ENCODE results near the gene CDC42EP2. TPM values are rescaled to one million over a fixed set of nuclear protein-coding genes. Genes with fewer than 3 reads are reported as not detected.

The CDC42EP2 gene
- total and polyA plus RNA-seq, 2 donors (not counting 3 experiments of a cell fraction or from before 2014, with no cell fraction given): 23.9 to 26.4 TPM

DNA sequence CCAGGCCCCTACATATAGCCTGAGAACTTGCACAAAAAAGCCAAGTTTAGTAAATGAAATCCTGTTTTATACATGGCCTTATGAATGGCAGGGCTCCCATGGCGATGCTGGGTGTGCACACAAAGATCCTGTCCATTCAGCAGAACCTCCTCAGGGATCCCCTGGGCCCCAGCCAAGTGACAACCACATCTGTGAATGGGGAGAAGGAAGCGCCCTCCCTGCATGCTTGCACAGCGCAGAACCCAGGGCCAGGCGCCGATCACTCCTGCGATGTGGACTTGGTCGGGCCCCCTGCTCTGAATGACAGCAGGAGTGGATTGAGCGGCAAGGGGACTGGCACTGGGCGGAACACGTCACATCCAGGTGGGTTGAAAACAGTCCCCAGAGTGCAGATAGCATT, 4.5 kb upstream of the CDC42EP2 start:
- dilution Hi-C loops (cut with MboI; ENCODE audit: extremely low pct_ligation_motif_present, low sequenced_read_pairs) (no loop called here), intact Hi-C loops (cut with micrococcal nuclease) (no loop called here)
- H3K79me2 ChIP-seq (ENCODE audit: control insufficient read depth, insufficient read depth, low read length): peaks cover 15% of the 10 kb centered on the region
- no peak for FAIRE-seq
- H3K36me3 ChIP-seq (ENCODE audit: control insufficient read depth in 2 of 2, extremely low read depth in 1 of 2, insufficient read depth in 2 of 2, low read length in 2 of 2): no peaks in the 10 kb centered on the region
- peaks cover 26% of the 10 kb centered on the region for H3K4me1 ChIP-seq (ENCODE audit: control insufficient read depth, extremely low read depth, insufficient read depth, low read length)
- BruUV-seq (replicated peaks): no TSS peak
- H3K27ac ChIP-seq (ENCODE audit: insufficient read depth, low read depth, low read length): no peak overlapping the region
- ChIA-PET CTCF (interaction anchor here (0.9 to 8.7 kb wide), 4 partner anchors 13 to 85 kb away, joined by 3 to 625 read pairs (median 3); no protein-coding TSS in a partner anchor), POLR2A (interaction anchor here (0.6 kb wide), 1 partner anchor 35 kb away, joined by 4 read pairs; no protein-coding TSS in a partner anchor)
- TF ChIP-seq, protein P1, sequence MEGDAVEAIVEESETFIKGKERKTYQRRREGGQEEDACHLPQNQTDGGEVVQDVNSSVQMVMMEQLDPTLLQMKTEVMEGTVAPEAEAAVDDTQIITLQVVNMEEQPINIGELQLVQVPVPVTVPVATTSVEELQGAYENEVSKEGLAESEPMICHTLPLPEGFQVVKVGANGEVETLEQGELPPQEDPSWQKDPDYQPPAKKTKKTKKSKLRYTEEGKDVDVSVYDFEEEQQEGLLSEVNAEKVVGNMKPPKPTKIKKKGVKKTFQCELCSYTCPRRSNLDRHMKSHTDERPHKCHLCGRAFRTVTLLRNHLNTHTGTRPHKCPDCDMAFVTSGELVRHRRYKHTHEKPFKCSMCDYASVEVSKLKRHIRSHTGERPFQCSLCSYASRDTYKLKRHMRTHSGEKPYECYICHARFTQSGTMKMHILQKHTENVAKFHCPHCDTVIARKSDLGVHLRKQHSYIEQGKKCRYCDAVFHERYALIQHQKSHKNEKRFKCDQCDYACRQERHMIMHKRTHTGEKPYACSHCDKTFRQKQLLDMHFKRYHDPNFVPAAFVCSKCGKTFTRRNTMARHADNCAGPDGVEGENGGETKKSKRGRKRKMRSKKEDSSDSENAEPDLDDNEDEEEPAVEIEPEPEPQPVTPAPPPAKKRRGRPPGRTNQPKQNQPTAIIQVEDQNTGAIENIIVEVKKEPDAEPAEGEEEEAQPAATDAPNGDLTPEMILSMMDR (IDR thresholded peaks at IDR 0.05; ENCODE audit: extremely low read depth in 1 of 2, insufficient read depth in 1 of 2, low read depth in 1 of 2, low read length in 2 of 2): no peak
- TF ChIP-seq JUN (IDR thresholded peaks at IDR 0.05; ENCODE audit: borderline replicate concordance, insufficient read depth, insufficient read length, low read depth): no peak
- TF ChIP-seq POLR2AphosphoS5 (IDR thresholded peaks at IDR 0.05; ENCODE audit: insufficient read depth, low read depth, low read length): no peak
- TF ChIP-seq, protein P2, sequence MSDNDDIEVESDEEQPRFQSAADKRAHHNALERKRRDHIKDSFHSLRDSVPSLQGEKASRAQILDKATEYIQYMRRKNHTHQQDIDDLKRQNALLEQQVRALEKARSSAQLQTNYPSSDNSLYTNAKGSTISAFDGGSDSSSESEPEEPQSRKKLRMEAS (IDR thresholded peaks at IDR 0.05; ENCODE audit: insufficient read depth, insufficient read length): no peak
- TF ChIP-seq MYC (IDR thresholded peaks at IDR 0.05; ENCODE audit: low read depth, low read length): no peak
- TF ChIP-seq POLR2A (IDR thresholded peaks at IDR 0.05; ENCODE audit: low read depth, low read length): no peak
- no peak for TF ChIP-seq FOS (IDR thresholded peaks at IDR 0.05; ENCODE audit: borderline replicate concordance, insufficient read depth, low read length)
- TF ChIP-seq GATA2 (IDR thresholded peaks at IDR 0.05; ENCODE audit: insufficient read depth, insufficient read length, low read depth, low read length): no peak
- no peak for TF ChIP-seq EZH2 (IDR thresholded peaks at IDR 0.05; ENCODE audit: borderline replicate concordance, low read depth, low read length, severe bottlenecking)
- no peaks in the 10 kb centered on the region for H3K9me1 ChIP-seq (replicated peaks; ENCODE audit: control insufficient read depth, extremely low read depth, insufficient read depth, low read length)
- no peak overlapping the region for H2AFZ ChIP-seq (ENCODE audit: low read depth, low read length)
- no peaks in the 10 kb centered on the region for H3K9me3 ChIP-seq (replicated peaks; ENCODE audit: control insufficient read depth, insufficient read depth, low read length)
- DNase-seq (ENCODE audit: low read depth, low spot score): no peak
- no peaks in the 10 kb centered on the region for H4K20me1 ChIP-seq (replicated peaks; ENCODE audit: control insufficient read depth, extremely low read depth, insufficient read depth, low read length)
- H3K9ac ChIP-seq (replicated peaks; ENCODE audit: extremely low read depth, insufficient read depth, low read length): no peak overlapping the region
- H3K27me3 ChIP-seq (ENCODE audit: control insufficient read depth in 2 of 2, insufficient read depth in 2 of 2, low read length in 2 of 2): no peaks in the 10 kb centered on the region
- H3K4me2 ChIP-seq (ENCODE audit: insufficient read depth, low read length): no peak overlapping the region
- no peak overlapping the region for H3K4me3 ChIP-seq (replicated peaks in 1 of 3; ENCODE audit: insufficient read depth in 1 of 3, low read depth in 1 of 3, low read length in 3 of 3)

Data from endothelial cell of umbilical vein (primary cell).